T-cell (primary cell): ENCODE measurements around the gene NPTX1. TPM values are rescaled to one million over a fixed set of nuclear protein-coding genes. Genes with fewer than 3 reads are reported as not detected.

Experiments used
- ATAC-seq, 4 experiments: fragments of 200-7000 bp in 3 of 4; fragments of 150-1000 bp in 1 of 4; cut with Tn5 transposase; replicated peaks in 1 of 4; 1 replicate in 3 of 4; 2 replicates in 1 of 4; pipeline ENCODE4 v1.10.0; 2021; ENCODE audit warnings: moderate library complexity in 3 of 4, mild to moderate bottlenecking in 2 of 4, moderate number of reproducible peaks in 1 of 4
- CTCF ChIA-PET, 2 donors: fragments of 300-600 bp; sonication (Branson Sonifier 250); formaldehyde crosslinking; loops; one replicate each; lab custom pipeline; 2022; ENCODE audit warnings: antibody characterized with exemption in 2 of 2; lab: Charles Lee
- POLR2A ChIA-PET, 2 donors: fragments of 300-600 bp; sonication (Branson Sonifier 250); formaldehyde crosslinking; loops; one replicate each; lab custom pipeline; 2022; ENCODE audit warnings: antibody characterized with exemption in 2 of 2; lab: Charles Lee
- DNase-seq, 35 experiments: peaks; one replicate each; pipeline versions ENCODE4 v3.0.0 to v3.0.0-alpha.2; 2013 to 2023
- H3K27ac ChIP-seq: one replicate; pipeline ENCODE4 v1.5.1; 2013; ENCODE audit warnings: low read length
- H3K27me3 ChIP-seq, 2 experiments: replicated peaks in 1 of 2; 1 replicate in 1 of 2; 2 replicates in 1 of 2; pipeline versions ENCODE4 v1.6.1 to v1.7.0; 2013; ENCODE audit warnings: low read length in 1 of 2, mixed read lengths in 1 of 2; ENCODE audit not compliant: control insufficient read depth in 2 of 2, insufficient read depth in 2 of 2; ENCODE audit errors: extremely low read depth in 1 of 2
- H3K36me3 ChIP-seq, 2 donors: 1 replicate in 1 of 2; 2 replicates in 1 of 2; pipeline versions ENCODE4 v1.6.1 to v1.7.0; 2013; ENCODE audit warnings: low read length in 1 of 2; ENCODE audit not compliant: control insufficient read depth in 2 of 2, insufficient read depth in 1 of 2; ENCODE audit errors: extremely low read depth in 1 of 2
- H3K4me1 ChIP-seq, 2 experiments: 1 replicate in 1 of 2; 2 replicates in 1 of 2; pipeline versions ENCODE4 v1.6.1 to v1.7.0; 2013; ENCODE audit warnings: low read length in 2 of 2, mixed read lengths in 1 of 2; ENCODE audit not compliant: insufficient read depth in 2 of 2, control insufficient read depth in 1 of 2; ENCODE audit errors: extremely low read depth in 1 of 2
- H3K4me3 ChIP-seq, 2 donors: 1 replicate in 1 of 2; 2 replicates in 1 of 2; pipeline versions ENCODE4 v1.5.1 to v1.7.0; 2013; ENCODE audit warnings: mild to moderate bottlenecking in 2 of 2, low read length in 1 of 2, moderate library complexity in 1 of 2; ENCODE audit not compliant: control insufficient read depth in 1 of 2; ENCODE audit errors: extremely low read depth in 1 of 2
- H3K9me3 ChIP-seq: 2 replicates; pipeline ENCODE4 v1.7.0; 2013
- H3K27ac Mint-ChIP-seq, 2 donors: one replicate each; pipeline ENCODE4 v1.8.0; 2020 to 2021; ENCODE audit warnings: mild to moderate bottlenecking in 2 of 2, mixed read lengths in 2 of 2
- H3K27me3 Mint-ChIP-seq, 2 donors: one replicate each; pipeline ENCODE4 v1.8.0; 2021 to 2022; ENCODE audit warnings: mixed read lengths in 2 of 2
- H3K36me3 Mint-ChIP-seq: one replicate; pipeline ENCODE4 v1.8.0; 2021; ENCODE audit warnings: mixed read lengths
- H3K4me1 Mint-ChIP-seq, 3 donors: one replicate each; pipeline ENCODE4 v1.8.0; 2020 to 2022; ENCODE audit warnings: mixed read lengths in 3 of 3, mild to moderate bottlenecking in 1 of 3
- H3K4me3 Mint-ChIP-seq, 3 donors: one replicate each; pipeline ENCODE4 v1.8.0; 2020 to 2022; ENCODE audit warnings: mild to moderate bottlenecking in 3 of 3, mixed read lengths in 3 of 3, moderate library complexity in 3 of 3
- H3K9me3 Mint-ChIP-seq, 3 donors: one replicate each; pipeline ENCODE4 v1.8.0; 2020 to 2022; ENCODE audit warnings: mixed read lengths in 3 of 3
- WGBS: methylation state at CpG from one replicate; pipeline ENCODE4 v1.1.5; 2013; ENCODE audit warnings: missing lambda C conversion rate; ENCODE audit not compliant: insufficient coverage; 5-methylcytosine and 5-hydroxymethylcytosine counted together
- total RNA-seq, 35 experiments: library from RNA in 6 of 35; stranded (reverse) in 6 of 35; fragments of 120-200 nt in 1 of 35; gene quantifications; one replicate each; pipeline versions ENCODE4 v1.2.1 to v1.2.4 and lab custom pipeline; 2013 to 2026

NPTX1 gene
- total RNA-seq, 5 donors from 2014 or later (not counting 1 experiment from before 2014, with no cell fraction given): 0.13 to 0.67 (median 0.33) TPM

DNA sequence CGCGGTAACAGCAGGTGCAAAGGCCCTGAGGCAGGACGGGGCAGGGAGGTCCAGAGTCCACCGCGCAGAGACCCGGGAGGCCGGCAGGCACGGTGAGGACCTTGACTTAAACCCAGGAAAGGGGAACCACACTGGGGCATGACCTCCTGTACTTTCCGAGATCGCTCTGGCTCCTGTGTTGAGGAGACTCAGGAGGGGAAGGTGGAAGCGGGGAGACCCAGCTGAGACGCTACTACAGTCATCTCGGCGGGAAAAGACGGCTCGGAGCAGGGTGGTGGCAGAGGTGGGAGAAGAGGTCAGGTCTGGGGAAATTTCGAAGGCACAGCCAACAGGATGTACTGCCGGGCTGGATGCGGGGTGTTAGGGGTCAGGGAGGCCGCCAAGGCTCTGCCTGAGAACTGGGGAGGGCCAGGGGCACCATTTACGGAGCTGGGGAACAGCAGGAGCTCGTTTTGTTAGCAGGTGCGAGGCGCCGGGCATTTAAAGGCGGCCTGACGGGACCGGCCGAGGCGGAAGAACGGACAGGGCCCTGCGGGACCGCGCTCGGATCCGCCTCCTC, 22.3 kb downstream of the NPTX1 start:
- Histone ChIP-seq H3K9me3 (no peaks in the 10 kb centered on the region), H3K4me3 (peak overlapping the region; percentile 83 to 92), H3K27ac (peak overlapping the region; percentile 96), H3K36me3 (no peaks in the 10 kb centered on the region), H3K4me1 (peaks cover 0 to 19% of the 10 kb centered on the region in 2 experiments), H3K27me3 (peaks cover 0 to 32% of the 10 kb centered on the region in 2 experiments)
- POLR2A ChIA-PET: interaction anchor here in 1 of 2 donors (0.6 kb wide), 1 partner anchor 415 kb away, joined by 4 read pairs; no protein-coding TSS in a partner anchor
- H3K4me3 Mint-ChIP-seq: peak overlapping the region; percentile 86 to 89 (median 88)
- peak in 2 of 4 experiments; percentile 0 to 2 for ATAC-seq
- H3K9me3 Mint-ChIP-seq: no peaks in the 10 kb centered on the region
- H3K27ac Mint-ChIP-seq: peak overlapping the region; percentile 91 to 95
- peaks cover 9 to 22% (median 12%) of the 10 kb centered on the region in 3 donors for H3K4me1 Mint-ChIP-seq
- 34% methylated on average over 36 of the region's 36 CpGs for WGBS
- CTCF ChIA-PET: interaction anchor here (0.5 to 0.8 kb wide), 2 partner anchors 55 to 445 kb away, joined by 3 read pairs; no protein-coding TSS in a partner anchor
- peaks cover 9 to 23% of the 10 kb centered on the region in 2 donors for H3K27me3 Mint-ChIP-seq
- peak in 1 of 35 experiments; percentile 21 for DNase-seq
- no peaks in the 10 kb centered on the region for H3K36me3 Mint-ChIP-seq

DNA sequence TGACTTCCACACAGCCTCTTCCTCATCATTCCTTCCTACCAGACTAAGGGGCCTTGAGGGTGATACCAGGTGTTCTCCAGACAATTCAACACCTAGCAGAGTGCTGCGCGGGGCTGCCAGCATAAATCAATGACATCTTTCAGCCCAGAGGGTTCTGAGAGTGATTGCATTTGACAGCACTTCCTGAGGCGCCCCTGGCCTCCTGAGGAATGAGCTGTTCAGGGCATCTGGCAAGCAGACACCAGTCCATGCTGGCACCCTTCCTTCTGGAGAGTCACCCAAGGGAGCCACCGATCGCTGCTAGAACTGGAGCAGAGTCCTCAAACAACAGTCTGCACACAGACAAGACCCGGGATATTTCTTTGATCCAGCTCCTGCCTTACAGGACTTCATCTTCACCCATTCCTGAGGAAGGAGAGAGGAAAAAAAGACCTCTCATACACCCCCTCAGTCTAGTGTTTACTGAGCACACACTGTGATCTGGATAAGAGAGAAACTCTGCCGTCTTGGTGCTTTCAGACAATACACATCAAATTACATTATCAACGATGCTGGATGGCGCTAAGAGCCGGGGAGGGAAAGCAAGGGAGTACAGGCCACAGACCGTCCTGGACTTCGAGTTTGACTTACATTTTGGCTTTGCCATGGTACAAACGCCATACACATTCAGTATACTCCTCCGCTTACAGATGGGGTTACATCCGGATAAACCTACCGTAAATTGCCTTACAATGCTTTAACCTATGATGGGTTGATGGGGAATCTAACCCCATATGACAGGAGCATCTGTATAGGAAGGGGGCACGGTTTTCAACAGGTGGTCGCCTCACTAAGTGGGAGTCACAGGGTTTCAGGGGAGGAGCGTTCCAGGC, 23.0 kb downstream of the NPTX1 start:
- ChIA-PET CTCF (no interaction called here), POLR2A (no interaction called here)
- Histone ChIP-seq H3K9me3 (no peaks in the 10 kb centered on the region), H3K4me1 (peaks cover 0 to 19% of the 10 kb centered on the region in 2 experiments), H3K4me3 (no peak overlapping the region), H3K36me3 (no peaks in the 10 kb centered on the region), H3K27ac (no peak overlapping the region), H3K27me3 (peaks cover 0 to 25% of the 10 kb centered on the region in 2 experiments)
- Mint-ChIP-seq H3K36me3 (no peaks in the 10 kb centered on the region), H3K27me3 (peaks cover 6 to 15% of the 10 kb centered on the region in 2 donors), H3K4me1 (peaks cover 9 to 22% (median 12%) of the 10 kb centered on the region in 3 donors), H3K9me3 (no peaks in the 10 kb centered on the region), H3K4me3 (peak overlapping the region; percentile 86 to 89 (median 88)), H3K27ac (peak overlapping the region; percentile 91 to 95)
- ATAC-seq: no peak
- DNase-seq: no peak
- WGBS: 93% methylated on average over 7 of the region's 19 CpGs

DNA sequence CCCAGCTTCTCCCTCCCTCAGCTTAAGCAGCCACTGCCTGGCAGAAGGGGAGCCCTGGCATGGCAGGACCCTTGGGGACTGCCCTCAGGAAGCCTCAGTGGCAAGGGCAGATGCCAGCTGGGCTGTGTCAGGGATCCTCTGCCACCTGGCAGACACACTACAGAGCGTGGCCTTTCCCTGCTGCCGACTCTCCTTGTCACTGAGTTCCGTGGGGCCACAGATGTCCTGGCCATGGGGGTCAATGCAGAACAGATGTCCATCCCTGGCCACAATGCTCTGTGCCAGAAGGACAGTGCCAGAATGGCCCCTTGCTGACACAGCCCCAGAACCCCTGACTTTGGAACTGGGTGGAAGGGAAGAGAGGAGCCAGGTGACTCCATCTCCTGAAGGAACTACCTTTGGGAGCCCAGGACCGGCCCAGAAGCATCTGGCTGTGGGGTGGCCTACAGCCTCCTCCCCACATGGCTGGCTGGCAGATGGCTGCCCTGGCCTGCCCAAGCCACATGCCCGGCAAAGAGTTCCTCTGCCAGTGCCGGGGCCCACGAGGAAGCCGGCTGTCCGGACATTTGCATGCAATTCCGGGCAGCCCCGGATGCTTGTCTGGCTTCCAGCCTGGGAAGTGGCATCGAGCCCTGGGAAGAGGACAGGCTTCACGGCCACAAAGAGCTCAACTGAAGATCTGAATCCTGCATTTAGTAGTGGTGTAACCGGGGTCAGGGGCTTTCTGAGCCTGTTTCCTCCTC, 24.1 kb downstream of the NPTX1 start:
- Histone ChIP-seq H3K27ac (no peak overlapping the region), H3K27me3 (peaks cover 0 to 17% of the 10 kb centered on the region in 2 experiments), H3K9me3 (no peaks in the 10 kb centered on the region), H3K36me3 (no peaks in the 10 kb centered on the region), H3K4me3 (no peak overlapping the region), H3K4me1 (peaks cover 0 to 19% of the 10 kb centered on the region in 2 experiments)
- Mint-ChIP-seq H3K4me1 (peaks cover 9 to 19% (median 12%) of the 10 kb centered on the region in 3 donors), H3K4me3 (no peak overlapping the region), H3K36me3 (no peaks in the 10 kb centered on the region), H3K27ac (no peak overlapping the region), H3K9me3 (no peaks in the 10 kb centered on the region), H3K27me3 (peaks cover 0 to 7% of the 10 kb centered on the region in 2 donors)
- ATAC-seq (no peak), DNase-seq (no peak)
- WGBS: 84% methylated on average over 12 of the region's 14 CpGs
- ChIA-PET POLR2A (no interaction called here), CTCF (no interaction called here)

DNA sequence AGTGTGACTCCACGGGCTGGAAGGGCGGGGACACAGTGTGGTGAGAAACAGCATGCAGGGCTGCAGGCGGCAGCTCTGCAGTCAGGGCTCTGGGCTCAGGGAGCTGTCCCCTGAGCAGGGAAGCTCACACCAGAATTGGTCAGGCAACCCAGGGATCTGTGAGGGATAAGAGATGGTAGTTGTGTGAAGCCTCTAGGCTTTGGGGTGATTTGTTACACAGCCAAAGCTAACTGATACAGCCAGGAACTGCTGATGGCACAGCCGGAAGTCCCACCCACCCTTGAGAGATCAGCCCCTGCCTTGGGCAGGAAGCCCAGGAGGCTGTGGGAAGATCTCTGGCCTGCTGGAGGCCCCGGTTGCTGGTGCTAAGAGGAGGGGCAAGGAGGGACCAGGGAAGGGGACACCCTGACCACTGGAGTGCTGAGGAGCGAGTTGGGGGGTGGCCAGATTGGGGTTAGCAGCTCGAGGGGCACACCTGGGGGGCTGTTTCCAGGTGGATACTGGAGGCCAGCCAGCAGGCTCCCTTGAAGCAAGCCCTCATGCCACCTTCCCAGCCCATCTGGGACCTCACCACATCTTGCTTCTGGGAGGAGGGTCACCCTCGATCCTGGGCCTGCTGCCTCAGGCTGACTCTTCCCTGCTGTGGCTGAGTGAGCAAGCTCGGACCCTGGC, 25.2 kb downstream of the NPTX1 start:
- Histone ChIP-seq H3K27ac (no peak overlapping the region), H3K4me1 (peaks cover 0 to 19% of the 10 kb centered on the region in 2 experiments), H3K9me3 (no peaks in the 10 kb centered on the region), H3K36me3 (no peaks in the 10 kb centered on the region), H3K27me3 (peaks cover 0 to 12% of the 10 kb centered on the region in 2 experiments), H3K4me3 (no peak overlapping the region)
- no peak overlapping the region for H3K27ac Mint-ChIP-seq
- no peaks in the 10 kb centered on the region for H3K27me3 Mint-ChIP-seq
- WGBS: 75% methylated on average over 6 of the region's 9 CpGs
- ChIA-PET POLR2A (interaction anchor here in 1 of 2 donors (1.0 kb wide), 1 partner anchor 404 kb away, joined by 4 read pairs; no protein-coding TSS in a partner anchor), CTCF (no interaction called here)
- no peaks in the 10 kb centered on the region for H3K9me3 Mint-ChIP-seq
- peaks cover 9 to 19% (median 12%) of the 10 kb centered on the region in 3 donors for H3K4me1 Mint-ChIP-seq
- H3K4me3 Mint-ChIP-seq: no peak overlapping the region
- no peak for ATAC-seq
- no peak for DNase-seq
- H3K36me3 Mint-ChIP-seq: no peaks in the 10 kb centered on the region

DNA sequence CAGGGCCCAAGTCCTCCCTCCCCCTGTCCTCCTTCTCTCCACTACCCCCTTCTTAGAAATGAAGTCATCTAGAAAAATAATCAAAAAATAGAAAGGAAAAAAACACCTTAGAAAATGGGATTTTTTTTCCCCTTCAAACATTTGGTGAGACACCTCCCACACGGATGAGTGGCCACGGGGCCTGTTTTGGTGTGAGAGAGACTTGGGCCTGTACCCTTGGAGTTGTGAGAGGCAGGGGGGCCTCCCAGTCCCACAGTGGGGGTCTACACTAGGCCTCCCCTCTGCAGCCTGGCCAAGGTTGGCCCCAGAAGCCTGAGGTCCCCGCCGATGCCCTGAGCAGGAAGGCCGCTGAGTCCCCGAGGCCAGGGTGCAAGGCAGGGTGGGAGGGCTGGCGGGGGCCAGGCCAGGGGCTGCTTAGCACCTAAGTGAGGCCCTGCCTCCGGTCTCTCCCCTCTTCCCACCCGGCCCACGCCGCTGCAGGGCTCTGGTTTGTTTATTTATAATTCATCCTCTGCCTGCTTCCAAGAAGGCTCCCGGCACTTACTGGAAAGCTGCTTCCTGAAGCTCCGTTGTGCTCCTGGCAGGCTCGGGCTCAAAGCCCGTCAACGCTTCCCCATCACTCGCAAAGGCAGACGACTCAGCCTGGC, 26.4 kb downstream of the NPTX1 start:
- Mint-ChIP-seq H3K4me3 (no peak overlapping the region), H3K27ac (no peak overlapping the region), H3K27me3 (no peaks in the 10 kb centered on the region), H3K4me1 (peaks cover 5 to 11% (median 9%) of the 10 kb centered on the region in 3 donors), H3K36me3 (no peaks in the 10 kb centered on the region), H3K9me3 (no peaks in the 10 kb centered on the region)
- Histone ChIP-seq H3K4me1 (peaks cover 0 to 10% of the 10 kb centered on the region in 2 experiments), H3K4me3 (no peak overlapping the region), H3K27me3 (peaks cover 0 to 24% of the 10 kb centered on the region in 2 experiments), H3K27ac (no peak overlapping the region), H3K9me3 (no peaks in the 10 kb centered on the region), H3K36me3 (no peaks in the 10 kb centered on the region)
- 73% methylated on average over 16 of the region's 18 CpGs for WGBS
- ATAC-seq (no peak), DNase-seq (no peak)
- ChIA-PET POLR2A (interaction anchor here in 1 of 2 donors (1.0 kb wide), 1 partner anchor 405 kb away, joined by 4 read pairs; no protein-coding TSS in a partner anchor), CTCF (no interaction called here)
